ENCODE results near the gene SMIM9.
"Not testable (repeated sequence)": the region's sequence is repeated elsewhere in the genome, so short reads cannot be mapped to it uniquely, and the experiment has no call there.

Gene SMIM9

DNA sequence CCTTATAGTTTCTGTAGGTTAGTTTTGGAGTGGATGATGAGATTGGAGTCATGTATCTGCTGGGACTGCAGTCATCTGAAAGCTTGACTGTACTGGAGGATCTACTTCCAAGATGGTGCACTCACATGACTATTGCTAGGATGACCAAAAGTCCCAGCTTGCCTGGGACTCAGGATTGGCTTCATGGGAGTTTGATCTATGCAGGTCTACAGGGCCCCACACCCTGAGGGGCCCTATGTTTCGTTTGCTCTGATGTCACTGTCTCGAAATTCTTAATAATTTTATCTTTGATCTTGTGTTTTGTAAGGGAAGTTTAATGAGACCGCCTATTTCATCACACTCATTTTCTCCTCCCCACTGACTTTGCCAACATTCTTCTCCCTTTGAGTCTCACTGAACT is at the start of gene SMIM9:
Gene SMIM9, minus strand, starts transcription at position 101 of the 400 bp plus-strand sequence. CDS start 3,806 bp downstream, outside the sequence.
- no peak for DNase-seq (ENCODE audit: low spot score)

DNA sequence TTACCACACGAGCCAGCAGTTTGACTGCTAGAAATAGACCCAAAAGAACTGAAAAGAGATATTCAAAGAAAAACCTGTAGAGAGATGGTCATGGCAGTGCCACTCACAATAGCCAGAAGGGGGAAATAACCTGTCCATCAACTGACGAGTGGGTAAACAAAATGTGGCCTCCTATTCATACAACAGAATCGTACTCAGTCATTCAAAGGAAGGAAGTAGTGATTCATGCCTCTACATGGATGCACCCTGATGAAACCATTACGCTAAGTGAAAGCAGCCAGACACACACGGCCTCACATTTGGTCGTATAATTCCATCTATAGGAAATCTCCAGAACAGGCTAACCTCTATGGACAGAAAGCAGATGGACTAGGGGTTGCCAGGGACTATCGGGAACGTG is 49.6 kb upstream of the SMIM9 start:
- not testable (repeated sequence) for DNase-seq (ENCODE audit: low spot score)

DNA sequence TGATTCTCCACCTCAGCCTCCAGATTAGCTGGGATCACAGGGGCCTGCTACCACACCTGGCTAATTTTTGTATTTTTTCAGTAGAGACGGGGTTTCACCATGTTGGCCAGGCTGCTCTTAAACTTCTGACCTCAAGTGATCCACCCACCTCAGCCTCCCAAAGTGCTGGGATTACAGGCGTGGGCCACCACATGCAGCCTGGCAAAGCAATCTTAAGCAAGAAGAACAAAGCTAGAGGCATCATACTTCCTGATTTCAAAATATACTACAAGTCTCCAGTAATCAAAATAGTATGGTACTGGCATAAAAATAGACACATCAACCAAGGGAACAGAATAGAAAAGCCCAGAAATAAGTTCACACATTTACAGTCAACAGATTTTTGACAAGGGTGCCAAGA is 38.9 kb upstream of the SMIM9 start:
- DNase-seq (ENCODE audit: low spot score), result no peak

DNA sequence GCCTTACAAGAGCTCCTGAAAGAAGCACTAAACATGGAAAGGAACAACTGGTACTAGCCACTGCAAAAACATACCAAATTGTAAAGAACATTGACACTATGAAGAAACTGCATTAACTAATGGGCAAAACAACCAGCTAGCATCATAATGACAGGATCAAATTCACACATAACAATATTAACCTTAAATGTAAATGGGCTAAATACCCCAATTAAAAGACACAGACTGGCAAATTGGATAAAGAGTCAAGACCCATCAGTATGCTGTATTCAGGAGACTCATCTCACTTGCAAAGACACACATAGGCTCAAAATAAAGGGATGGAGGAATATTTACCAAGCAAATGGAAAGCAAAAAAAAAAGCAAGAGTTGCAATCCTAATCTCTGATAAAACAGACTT is 34.1 kb upstream of the SMIM9 start:
- not testable (repeated sequence) for DNase-seq (ENCODE audit: low spot score)

DNA sequence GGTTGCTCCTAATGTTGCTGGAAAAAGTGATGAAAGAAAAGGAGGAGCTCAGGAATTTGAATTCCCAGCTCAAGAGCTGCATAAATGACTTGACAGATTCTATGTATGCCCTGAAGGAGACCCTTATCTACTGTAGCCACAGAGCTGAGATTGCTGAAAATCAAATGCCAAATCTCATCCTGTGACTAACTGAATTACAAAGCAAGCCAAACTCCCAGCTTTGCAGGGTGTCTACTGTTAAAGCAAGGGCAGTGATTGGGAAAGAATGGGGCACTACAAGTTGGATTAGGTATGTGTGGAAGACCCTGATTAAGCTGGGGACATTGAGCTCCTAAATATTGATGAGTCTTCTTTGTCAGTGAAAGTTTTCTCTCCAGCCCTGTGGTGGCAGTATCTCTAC is 20.8 kb upstream of the SMIM9 start:
- DNase-seq (ENCODE audit: low spot score), result no peak

DNA sequence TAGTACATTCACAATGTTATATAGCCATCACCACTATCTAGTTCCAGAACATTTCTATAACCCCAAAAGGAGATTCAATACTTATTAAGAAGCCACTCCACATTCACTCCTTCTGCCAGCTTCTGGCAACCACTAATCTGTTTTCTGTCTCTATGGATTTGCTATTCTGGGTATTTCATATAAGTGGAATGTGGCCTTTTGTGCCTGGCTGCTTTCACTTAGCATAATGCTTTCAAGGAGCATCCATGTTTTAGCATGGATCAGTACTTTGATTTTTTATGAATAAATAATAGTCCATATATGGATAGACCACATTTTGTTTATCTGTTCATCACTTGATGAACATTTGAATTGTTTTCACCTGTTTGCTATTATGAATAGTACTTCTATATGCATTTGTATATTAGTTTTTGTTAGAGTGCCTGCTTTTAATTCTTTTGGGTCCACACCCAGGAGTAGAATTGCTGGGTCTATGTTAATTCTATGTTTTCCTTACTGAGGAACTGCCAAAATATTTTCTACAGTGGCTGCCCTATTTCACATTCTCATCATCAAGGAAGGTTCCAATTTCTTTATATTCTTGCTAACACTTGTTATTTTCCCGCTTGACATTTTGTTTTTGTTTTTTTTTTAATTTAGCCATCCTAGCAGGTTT is 16.6 kb upstream of the SMIM9 start:
- DNase-seq (ENCODE audit: low spot score), result no peak

DNA sequence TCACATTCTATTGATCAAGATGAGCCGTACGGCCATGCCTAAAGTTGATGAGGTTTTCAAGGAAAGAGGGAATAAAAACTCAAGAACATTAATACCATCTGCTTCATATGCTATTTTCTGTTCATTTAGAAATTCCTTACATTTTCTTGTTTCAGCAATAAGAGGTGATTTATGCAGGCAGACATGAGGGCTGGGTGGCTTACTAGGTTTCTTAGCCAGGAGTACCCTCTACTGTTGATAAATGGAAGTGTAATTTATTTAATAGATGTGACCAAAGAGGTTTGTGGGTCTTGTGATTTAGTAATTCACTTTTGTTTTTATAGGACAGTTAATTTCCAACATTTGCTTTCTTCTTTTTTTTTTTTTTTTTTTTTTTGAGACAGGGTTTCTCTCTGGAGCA is 6.4 kb upstream of the SMIM9 start:
- DNase-seq (ENCODE audit: low spot score), result peak; percentile 52

DNA sequence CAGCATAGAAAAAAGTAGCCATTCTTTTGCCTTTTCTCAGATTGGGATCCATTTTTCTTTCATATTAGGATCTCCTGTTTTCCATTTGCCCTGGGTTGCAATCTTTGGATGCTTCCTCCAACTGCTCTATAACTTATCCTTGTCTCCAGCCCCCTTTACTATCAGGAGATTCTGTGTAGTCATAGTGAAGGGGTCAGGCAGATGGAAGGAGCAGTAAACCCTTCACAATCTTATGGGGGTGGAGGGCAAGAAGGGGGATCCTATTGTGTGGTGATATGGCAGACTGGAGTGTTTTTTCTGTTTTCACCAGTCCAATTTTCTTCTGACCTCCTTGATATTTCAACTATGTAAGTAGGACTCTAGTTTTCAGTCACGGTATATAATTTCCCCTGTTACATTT is 1.7 kb upstream of the SMIM9 start:
- no peak for DNase-seq (ENCODE audit: low spot score)

DNA sequence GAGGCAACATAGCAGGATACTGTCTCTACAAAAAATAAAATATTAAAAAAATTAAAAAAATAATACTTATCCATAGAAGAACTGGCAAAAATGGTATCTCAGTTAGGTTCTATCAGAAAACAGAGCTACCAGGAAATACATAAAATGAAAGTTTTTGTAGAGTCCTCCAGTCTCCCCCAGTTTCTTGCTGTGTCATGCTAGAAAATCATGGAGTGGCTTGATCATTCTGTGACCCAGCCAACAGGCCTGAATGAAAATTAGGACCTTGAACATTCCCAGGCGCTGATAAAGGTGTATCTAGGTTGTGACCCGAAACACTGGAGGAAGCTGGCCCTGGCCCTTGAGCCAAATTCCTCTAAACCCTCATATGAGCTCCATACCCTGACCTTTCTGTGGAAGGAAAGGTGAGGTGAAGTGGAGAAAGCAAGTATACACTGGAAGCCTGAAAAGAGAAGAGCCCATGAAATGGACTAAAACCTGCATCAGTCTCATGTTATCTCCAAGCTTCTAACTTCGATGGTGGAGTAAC is 652 bp downstream of the SMIM9 start:
- no peak for DNase-seq (ENCODE audit: low spot score)

DNA sequence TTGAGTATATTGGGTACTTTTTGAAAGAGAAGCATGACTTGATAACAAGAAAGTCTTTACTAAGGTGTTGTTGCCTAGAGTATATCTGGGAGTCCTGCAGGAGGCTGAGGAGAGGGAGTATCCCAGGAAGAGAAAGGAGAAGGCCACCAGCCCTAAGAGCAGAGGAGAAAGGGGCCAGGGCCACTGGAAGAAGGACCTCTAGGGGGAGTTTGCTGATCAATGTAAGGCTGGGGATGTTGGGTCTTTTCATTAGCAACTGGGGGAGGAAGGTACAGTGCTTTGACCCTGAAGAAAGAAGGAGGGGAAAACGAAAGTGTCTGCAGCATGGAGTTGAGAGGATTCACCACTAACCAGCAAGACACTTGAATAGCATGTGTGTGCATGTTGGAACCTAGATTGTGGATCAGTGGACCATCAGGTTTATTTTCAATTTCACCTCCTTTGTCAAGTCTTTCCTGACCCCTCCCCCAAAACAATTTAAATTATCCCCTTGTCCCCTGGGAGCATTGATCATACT is 4.5 kb downstream of the SMIM9 start:
- DNase-seq (ENCODE audit: low spot score), result no peak

DNA sequence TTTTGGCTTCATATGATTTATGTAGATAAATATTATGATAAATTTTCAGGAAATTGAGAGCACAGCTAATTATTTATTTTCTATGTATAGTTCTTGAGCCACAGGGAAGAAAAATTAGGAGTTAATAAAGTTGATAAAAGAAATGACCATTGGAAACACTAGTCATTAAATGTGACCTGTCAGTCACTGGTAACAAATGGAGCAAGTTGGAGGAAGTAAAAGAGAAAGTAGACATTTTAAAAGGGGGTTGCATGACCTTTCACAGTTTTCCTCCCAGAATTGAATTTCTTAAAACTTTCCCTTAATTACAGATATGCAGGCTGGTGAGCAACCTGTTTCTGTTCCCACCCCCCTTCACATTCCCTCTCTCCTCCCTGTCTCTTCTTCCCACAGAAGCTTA is 5.3 kb downstream of the SMIM9 start:
- no peak for DNase-seq (ENCODE audit: low spot score)

DNA sequence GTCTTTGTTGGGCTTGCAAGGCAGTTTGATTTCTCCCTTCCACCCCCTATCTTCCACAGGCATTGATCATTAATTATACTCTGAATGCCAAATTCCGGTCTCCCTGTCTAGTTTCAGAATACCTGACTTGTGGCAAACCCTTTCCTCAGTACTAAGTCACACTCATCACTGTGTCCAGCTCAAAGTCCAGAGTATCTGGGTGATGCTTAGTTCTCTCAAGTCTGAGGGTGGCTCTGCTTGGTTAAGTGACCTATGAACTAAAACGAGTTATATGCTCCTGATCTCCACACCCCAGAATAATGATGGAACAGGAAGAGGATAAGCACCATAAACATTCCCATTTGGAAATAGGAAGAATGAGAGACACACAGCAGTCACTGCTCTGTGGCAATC is 6.5 kb downstream of the SMIM9 start:
- no peak for DNase-seq (ENCODE audit: low spot score)

DNA sequence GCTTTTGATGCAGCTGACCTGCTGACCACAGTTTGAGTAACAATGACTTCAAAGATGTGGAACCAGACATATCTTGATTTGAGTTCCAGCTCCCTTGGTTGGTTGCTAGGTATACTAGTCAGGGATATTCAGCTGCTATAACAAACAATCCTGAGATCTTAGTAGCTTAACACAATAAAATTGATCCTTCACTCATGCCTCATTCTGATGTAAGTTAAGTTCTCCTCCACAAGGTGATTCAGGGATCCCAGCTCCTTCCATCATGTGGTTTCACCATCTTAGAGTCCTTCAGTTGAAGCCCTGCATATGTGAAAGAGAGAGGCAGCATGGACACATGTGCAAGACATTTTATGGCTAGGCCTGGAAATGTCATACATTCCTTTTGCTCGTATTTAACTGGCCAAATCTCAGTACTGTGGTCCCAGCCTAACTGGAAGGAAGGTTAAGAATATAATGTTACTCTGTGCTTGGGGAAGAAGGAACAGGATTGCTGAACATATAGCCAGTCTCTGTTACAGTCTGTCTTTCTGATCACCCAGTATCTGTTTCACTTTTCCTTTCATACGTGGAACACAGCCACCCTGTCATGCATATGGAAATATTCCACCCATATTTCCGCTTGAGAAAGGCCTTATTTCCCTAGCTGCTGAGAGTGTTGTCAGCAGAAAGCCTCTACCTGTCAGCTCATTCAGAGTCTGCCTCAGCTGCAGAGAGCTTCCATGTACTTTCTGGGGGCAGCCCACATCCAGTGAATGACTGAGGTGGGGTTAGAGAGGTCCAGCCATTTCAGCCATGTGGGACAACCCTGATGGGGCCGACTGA is 7.1 kb downstream of the SMIM9 start:
- no peak for DNase-seq (ENCODE audit: low spot score)

DNA sequence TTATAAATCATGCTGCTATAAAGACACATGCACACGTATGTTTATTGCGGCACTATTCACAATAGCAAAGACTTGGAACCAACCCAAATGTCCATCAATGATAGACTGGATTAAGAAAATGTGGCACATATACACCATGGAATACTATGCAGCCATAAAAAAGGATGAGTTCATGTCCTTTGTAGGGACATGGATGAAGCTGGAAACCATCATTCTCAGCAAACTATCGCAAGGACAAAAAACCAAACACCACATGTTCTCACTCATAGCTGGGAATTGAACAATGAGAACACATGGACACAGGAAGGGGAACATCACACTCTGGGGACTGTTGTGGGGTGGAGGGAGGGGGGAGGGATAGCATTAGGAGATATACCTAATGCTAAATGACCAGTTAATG is 8.9 kb downstream of the SMIM9 start:
- not testable (repeated sequence) for DNase-seq (ENCODE audit: low spot score)

DNA sequence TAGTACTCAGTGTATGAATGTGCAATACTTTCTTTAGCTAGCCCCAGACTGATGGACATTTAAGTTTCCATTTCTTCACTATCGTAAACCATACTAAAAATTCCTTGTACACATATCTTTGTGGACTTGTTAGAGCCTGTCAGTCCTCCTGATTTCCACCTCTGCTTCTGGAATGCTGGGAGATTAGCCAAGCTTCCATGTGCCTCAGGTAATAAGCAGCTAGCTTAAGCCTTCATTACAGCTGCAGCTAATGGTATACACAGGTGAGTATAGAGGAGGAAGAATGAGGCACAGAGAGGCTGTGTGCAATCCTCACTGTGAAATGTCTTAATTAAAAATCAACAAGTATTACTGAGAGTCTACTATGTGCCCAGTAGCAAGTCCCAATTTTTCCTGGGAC is 9.8 kb downstream of the SMIM9 start:
- DNase-seq (ENCODE audit: low spot score), result no peak

DNA sequence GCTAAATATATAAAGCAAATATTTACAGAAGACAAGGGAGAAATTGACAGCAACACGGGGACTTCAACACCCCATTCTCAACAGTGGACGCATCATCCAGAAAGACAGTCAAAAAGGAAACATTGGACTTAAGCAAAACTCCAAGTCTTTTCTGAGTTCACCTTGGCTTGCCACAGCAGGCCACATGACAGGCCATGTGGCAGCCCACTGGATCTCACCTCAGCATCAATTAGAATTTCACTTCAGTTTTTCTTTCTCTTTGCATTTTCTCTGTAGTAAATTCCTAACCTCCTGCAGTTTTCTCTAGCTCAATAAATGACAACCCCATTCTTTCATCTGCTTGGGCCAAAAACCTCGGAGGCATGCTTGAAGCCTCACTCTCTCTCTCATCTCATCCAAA is 12.4 kb downstream of the SMIM9 start:
- DNase-seq (ENCODE audit: low spot score), result no peak

DNA sequence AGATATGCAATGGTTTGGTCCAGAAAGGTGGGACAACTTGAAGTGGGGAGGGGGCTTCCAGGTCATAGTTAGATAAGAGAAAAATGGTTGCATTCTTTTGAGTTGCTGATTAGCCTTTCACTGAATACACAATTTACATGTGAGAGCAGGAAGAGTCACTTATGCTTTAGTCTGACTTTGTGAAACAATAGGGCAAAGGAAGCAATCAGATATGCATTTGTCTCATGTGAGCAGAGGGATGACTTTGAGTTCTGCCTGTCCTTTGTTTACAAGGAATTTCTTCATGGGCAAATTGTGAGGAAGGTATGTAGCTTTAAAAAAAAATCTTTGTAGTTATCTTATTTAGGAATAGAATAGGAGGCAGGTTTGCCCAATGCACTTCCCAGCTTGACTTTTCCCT is 12.9 kb downstream of the SMIM9 start:
- no peak for DNase-seq (ENCODE audit: low spot score)

DNA sequence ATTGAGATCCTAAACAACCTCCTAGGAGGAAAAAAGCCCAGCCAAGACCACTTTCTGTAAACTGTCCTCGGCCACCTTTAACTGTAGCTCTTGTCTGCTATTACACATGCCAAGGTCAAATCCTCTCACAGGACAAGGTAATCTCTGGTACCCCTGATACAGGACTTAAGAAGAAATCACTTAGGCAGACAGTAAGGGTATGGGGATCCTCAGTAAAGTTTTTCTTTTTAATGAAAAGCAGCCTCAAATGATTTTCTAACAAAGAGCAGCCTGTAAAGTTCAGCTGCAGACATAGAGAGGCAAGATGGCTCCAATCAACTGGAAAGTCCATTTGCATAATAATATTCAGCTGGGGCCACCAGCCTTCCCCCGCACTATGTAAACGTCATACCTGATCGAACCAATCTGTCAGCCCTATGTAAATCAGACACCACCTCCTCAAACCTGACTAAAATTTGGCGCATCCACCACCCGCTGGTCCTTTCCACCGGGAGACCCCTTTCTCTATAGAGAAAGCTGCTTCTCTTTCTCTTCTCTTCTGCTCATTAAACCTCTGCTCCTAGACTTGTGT is 14.6 kb downstream of the SMIM9 start:
- DNase-seq (ENCODE audit: low spot score), result no peak

DNA sequence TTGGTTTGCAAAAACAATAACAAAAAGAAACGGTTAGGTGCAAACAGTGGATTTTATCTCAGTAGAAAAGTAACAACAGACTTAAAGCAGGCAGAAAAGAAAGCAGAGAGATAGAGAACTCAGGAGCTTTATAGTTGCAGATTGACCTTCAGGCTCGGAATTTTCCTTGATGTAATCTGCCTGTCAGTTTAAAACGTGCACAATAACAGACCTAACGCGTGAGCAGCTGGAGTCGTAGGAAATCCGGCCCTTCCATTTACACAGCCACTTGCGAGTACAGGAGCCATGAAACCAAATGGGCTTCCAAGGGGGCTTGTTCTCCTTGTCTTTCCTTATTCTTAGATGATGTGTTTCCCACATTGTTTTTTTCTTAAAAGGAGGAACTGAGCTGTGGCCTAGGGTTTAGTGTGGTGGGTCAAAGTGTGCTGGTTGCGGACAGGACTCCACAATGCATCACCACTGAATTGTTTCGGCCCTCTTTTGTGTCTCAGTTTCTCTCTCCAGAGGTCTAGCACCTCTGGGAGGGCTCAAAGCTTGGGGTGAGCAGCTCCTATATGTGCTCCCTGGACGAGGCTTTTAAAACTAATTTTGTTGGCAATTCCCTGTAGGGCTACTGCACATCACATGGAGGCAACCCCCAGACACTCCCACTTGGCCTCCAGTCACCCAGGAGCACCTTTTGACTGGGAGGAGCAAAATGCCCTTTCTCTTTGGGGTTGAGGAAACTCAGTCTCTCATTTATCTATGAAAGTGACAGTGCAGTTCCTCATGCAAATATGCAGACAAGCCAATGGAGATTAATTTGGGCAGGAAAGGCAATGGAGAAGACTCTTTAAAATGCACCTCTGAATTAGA is 15.3 kb downstream of the SMIM9 start:
- DNase-seq (ENCODE audit: low spot score), result no peak

DNA sequence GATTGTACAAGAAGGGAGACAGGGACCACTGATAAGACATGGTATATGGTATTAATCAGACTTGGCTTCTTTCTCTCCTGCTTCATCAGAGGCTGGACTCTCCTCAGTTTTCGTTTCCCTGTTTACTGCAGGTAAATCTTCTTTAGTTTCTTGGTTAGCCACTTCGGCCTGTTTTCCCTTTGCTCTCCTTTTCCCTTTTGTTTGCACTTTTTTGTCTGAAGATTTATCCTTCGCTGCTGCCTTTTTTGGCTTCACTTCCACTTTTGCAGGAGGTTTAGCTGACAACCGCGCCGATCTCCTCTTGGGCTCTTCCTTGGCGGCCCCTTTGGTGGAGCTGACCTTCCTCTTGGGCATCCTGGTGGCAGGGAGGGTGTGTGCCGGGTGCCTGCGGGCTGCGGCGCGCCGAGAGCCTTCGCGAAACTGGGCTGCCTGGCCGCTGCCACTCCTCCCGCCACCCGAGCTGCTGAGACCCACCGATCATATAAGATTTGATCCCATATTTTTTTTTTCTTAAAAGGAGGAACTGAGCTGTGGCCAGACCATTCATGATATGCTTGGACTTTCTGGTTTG is 17.3 kb downstream of the SMIM9 start:
- DNase-seq (ENCODE audit: low spot score), result not testable (repeated sequence)

DNA sequence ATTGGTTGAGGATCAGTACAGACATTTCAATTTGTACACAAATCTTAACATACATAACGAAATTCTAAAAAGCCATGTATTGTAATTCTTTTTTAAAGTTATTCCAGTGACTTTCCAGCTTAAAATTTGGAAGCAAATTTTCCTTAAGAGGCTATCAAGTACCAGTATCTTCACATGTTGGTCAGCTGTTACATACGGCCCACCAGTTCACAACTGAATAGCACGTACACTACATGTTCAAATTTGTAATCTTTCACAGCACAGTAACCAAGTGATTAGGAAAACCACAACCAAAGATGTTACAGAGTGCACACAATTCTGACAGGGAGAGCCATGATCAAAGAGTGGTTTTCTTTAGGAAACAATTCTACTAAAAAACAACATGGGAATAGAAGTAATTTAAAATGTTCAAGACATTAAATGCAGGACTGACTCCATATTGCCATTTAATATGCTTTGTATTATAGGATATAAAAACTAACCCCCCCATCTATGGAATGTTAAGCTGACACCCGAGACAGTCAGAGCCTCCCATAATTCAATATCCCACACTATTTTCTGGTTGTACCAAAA is 18.1 kb downstream of the SMIM9 start:
- DNase-seq (ENCODE audit: low spot score), result not testable (repeated sequence)

Measured in AG08395 (cell line).